Natural killer cell (primary cell): ENCODE results near the gene PAPLN. TPM values are rescaled to one million over a fixed set of nuclear protein-coding genes. Genes with fewer than 3 reads are reported as not detected.

Experiments used
- ATAC-seq, 3 donors: fragments of 150-1000 bp in 2 of 3; fragments of 200-7000 bp in 1 of 3; cut with Tn5 transposase; 1 replicate in 1 of 3; 2 replicates in 2 of 3; pipeline ENCODE4 v1.10.0; 2021; ENCODE audit warnings: mild to moderate bottlenecking in 2 of 3, moderate library complexity in 2 of 3
- DNase-seq, 2 donors: peaks; one replicate each; pipeline versions ENCODE4 v3.0.0 to v3.0.0-alpha.2; 2013 to 2021; ENCODE audit warnings: mixed read lengths in 1 of 2
- H3K27ac ChIP-seq: one replicate; pipeline ENCODE4 v1.5.1; 2013; ENCODE audit warnings: mild to moderate bottlenecking, low read length
- H3K27me3 ChIP-seq: one replicate; pipeline ENCODE4 v1.6.1; 2013; ENCODE audit warnings: low read length; ENCODE audit not compliant: control insufficient read depth, insufficient read depth
- H3K36me3 ChIP-seq: one replicate; pipeline ENCODE4 v1.6.1; 2013; ENCODE audit warnings: low read length; ENCODE audit not compliant: control insufficient read depth, insufficient read depth
- H3K4me1 ChIP-seq: one replicate; pipeline ENCODE4 v1.6.1; 2013; ENCODE audit warnings: low read length; ENCODE audit not compliant: control insufficient read depth, insufficient read depth
- H3K4me3 ChIP-seq: one replicate; pipeline ENCODE4 v1.5.1; 2013; ENCODE audit warnings: low read length
- H3K9me3 ChIP-seq: one replicate; pipeline ENCODE4 v1.6.1; 2013; ENCODE audit warnings: low read length; ENCODE audit not compliant: control insufficient read depth, insufficient read depth
- H3K27ac Mint-ChIP-seq, 2 donors: one replicate each; pipeline ENCODE4 v1.8.0; 2022; ENCODE audit warnings: mild to moderate bottlenecking in 2 of 2, mixed read lengths in 2 of 2, moderate library complexity in 1 of 2
- H3K27me3 Mint-ChIP-seq, 2 donors: one replicate each; pipeline ENCODE4 v1.8.0; 2022; ENCODE audit warnings: low read depth in 2 of 2, mixed read lengths in 2 of 2
- H3K36me3 Mint-ChIP-seq: one replicate; pipeline ENCODE4 v1.8.0; 2022; ENCODE audit warnings: mixed read lengths
- H3K4me1 Mint-ChIP-seq, 2 donors: one replicate each; pipeline ENCODE4 v1.8.0; 2022; ENCODE audit warnings: mixed read lengths in 2 of 2
- H3K4me3 Mint-ChIP-seq: one replicate; pipeline ENCODE4 v1.8.0; 2022; ENCODE audit warnings: mild to moderate bottlenecking, moderate library complexity, mixed read lengths
- H3K9me3 Mint-ChIP-seq, 2 donors: one replicate each; pipeline ENCODE4 v1.8.0; 2022; ENCODE audit warnings: mixed read lengths in 2 of 2
- CTCF ChIP-seq: fragments of 200-600 bp; IDR thresholded peaks from one replicate; pipeline ENCODE4 v1.8.0; 2022; ENCODE audit warnings: antibody characterized with exemption
- WGBS: methylation state at CpG from one replicate; pipeline ENCODE4 v1.1.7; 2013; ENCODE audit warnings: missing lambda C conversion rate; ENCODE audit not compliant: insufficient coverage; 5-methylcytosine and 5-hydroxymethylcytosine counted together
- intact Hi-C: fragments of 100-400 bp; cut with micrococcal nuclease; formaldehyde crosslinking; loops from one replicate; pipeline ENCODE4 v1.14.2; 2022
- total RNA-seq, 4 donors: library from RNA; stranded (reverse); fragments of 120-200 nt in 1 of 4; gene quantifications; one replicate each; pipeline versions ENCODE4 v1.2.3 to v1.2.4, GENCODE V29; 2013 to 2022

The PAPLN gene
- total RNA-seq, 3 donors from 2014 or later (not counting 1 experiment from before 2014, with no cell fraction given) = 0.24 to 0.70 (median 0.34) TPM

GRCh38 chr14:73239393-73240241 lies 2.3 kb downstream of the PAPLN start:
- no peak overlapping the region for H3K4me3 Mint-ChIP-seq

GRCh38 chr14:73240816-73241480 lies 3.6 kb downstream of the PAPLN start:
- no peak overlapping the region for H3K27ac ChIP-seq

More at GRCh38 chr14:73239393-73240241, 2.3 kb downstream of the PAPLN start:
- H3K27me3 Mint-ChIP-seq = peaks cover 70 to 74% of the 10 kb centered on the region in 2 donors
- no peak overlapping the region for H3K27ac Mint-ChIP-seq
- peaks cover 6 to 20% of the 10 kb centered on the region in 2 donors for H3K4me1 Mint-ChIP-seq
- Histone ChIP-seq H3K27me3 (peaks cover 23% of the 10 kb centered on the region), H3K4me1 (peaks cover 21% of the 10 kb centered on the region), H3K36me3 (no peaks in the 10 kb centered on the region), H3K9me3 (no peaks in the 10 kb centered on the region), H3K27ac (no peak overlapping the region), H3K4me3 (no peak overlapping the region)
- TF ChIP-seq CTCF = no peak
- DNase-seq (no peak), ATAC-seq (no peak)
- H3K9me3 Mint-ChIP-seq = no peaks in the 10 kb centered on the region
- intact Hi-C loops = no loop called here
- 18% methylated on average over 48 of the region's 48 CpGs for WGBS
- H3K36me3 Mint-ChIP-seq = no peaks in the 10 kb centered on the region

GRCh38 chr14:73241481-73242165 lies 4.3 kb downstream of the PAPLN start:
- intact Hi-C loops = no loop called here
- Mint-ChIP-seq H3K27me3 (peaks cover 59 to 65% of the 10 kb centered on the region in 2 donors), H3K36me3 (no peaks in the 10 kb centered on the region), H3K4me3 (no peak overlapping the region), H3K9me3 (no peaks in the 10 kb centered on the region), H3K27ac (no peak overlapping the region), H3K4me1 (peaks cover 10 to 29% of the 10 kb centered on the region in 2 donors)
- ATAC-seq (no peak), DNase-seq (no peak)
- Histone ChIP-seq H3K4me3 (no peak overlapping the region), H3K4me1 (peaks cover 35% of the 10 kb centered on the region), H3K36me3 (no peaks in the 10 kb centered on the region), H3K27ac (no peak overlapping the region), H3K9me3 (no peaks in the 10 kb centered on the region), H3K27me3 (peaks cover 26% of the 10 kb centered on the region)
- no peak for TF ChIP-seq CTCF
- 93% methylated on average over 19 of the region's 19 CpGs for WGBS

More at GRCh38 chr14:73240816-73241480, 3.6 kb downstream of the PAPLN start:
- 38% methylated on average over 10 of the region's 10 CpGs for WGBS
- Histone ChIP-seq H3K4me3 (no peak overlapping the region), H3K36me3 (no peaks in the 10 kb centered on the region), H3K4me1 (peaks cover 29% of the 10 kb centered on the region), H3K9me3 (no peaks in the 10 kb centered on the region), H3K27me3 (peaks cover 26% of the 10 kb centered on the region)
- TF ChIP-seq CTCF = no peak
- no peaks in the 10 kb centered on the region for H3K36me3 Mint-ChIP-seq
- no peaks in the 10 kb centered on the region for H3K9me3 Mint-ChIP-seq
- DNase-seq (no peak), ATAC-seq (no peak)
- peaks cover 6 to 26% of the 10 kb centered on the region in 2 donors for H3K4me1 Mint-ChIP-seq
- no peak overlapping the region for H3K4me3 Mint-ChIP-seq
- H3K27ac Mint-ChIP-seq = no peak overlapping the region
- intact Hi-C loops = no loop called here
- peaks cover 63 to 68% of the 10 kb centered on the region in 2 donors for H3K27me3 Mint-ChIP-seq
